Parathyroid adenoma (tissue), 2 donors: ENCODE results near the gene DYSF.

Source experiments
- H2AFZ ChIP-seq: fragments of 300-600 bp; sonication (generic); one replicate; pipeline ENCODE4 v1.7.0; 2017; ENCODE audit warnings: antibody characterized with exemption, mild to moderate bottlenecking
- H3K27ac ChIP-seq: fragments of 300-600 bp; sonication (generic); one replicate; pipeline ENCODE4 v1.7.0; 2017
- H3K27me3 ChIP-seq: fragments of 300-600 bp; sonication (generic); one replicate; pipeline ENCODE4 v1.7.0; 2017; ENCODE audit warnings: low read length; ENCODE audit not compliant: control insufficient read depth, insufficient read depth
- H3K36me3 ChIP-seq: fragments of 300-600 bp; sonication (generic); one replicate; pipeline ENCODE4 v1.7.0; 2017; ENCODE audit warnings: low read length; ENCODE audit not compliant: control insufficient read depth, insufficient read depth
- H3K4me1 ChIP-seq: fragments of 300-600 bp; sonication (generic); one replicate; pipeline ENCODE4 v1.7.0; 2017; ENCODE audit warnings: control low read depth
- H3K4me2 ChIP-seq: fragments of 300-600 bp; sonication (generic); one replicate; pipeline ENCODE4 v1.7.0; 2017; ENCODE audit warnings: low read length
- H3K4me3 ChIP-seq: fragments of 300-600 bp; sonication (generic); one replicate; pipeline ENCODE4 v1.7.0; 2017; ENCODE audit warnings: low read depth, low read length
- H3K79me2 ChIP-seq: fragments of 300-600 bp; sonication (generic); one replicate; pipeline ENCODE4 v1.7.0; 2017; ENCODE audit warnings: control low read depth
- H3K9ac ChIP-seq: fragments of 300-600 bp; sonication (generic); one replicate; pipeline ENCODE4 v1.7.0; 2017; ENCODE audit warnings: mild to moderate bottlenecking
- H3K9me3 ChIP-seq: fragments of 300-600 bp; sonication (generic); one replicate; pipeline ENCODE4 v1.7.0; 2017; ENCODE audit warnings: low read length; ENCODE audit not compliant: control insufficient read depth
- CTCF ChIP-seq: fragments of 300-600 bp; sonication (generic); IDR thresholded peaks from one replicate; pipeline ENCODE4 v1.7.0; 2017; ENCODE audit warnings: antibody characterized with exemption, mild to moderate bottlenecking
- donor health status: primary hyperparathyroidism.

DYSF gene

DNA sequence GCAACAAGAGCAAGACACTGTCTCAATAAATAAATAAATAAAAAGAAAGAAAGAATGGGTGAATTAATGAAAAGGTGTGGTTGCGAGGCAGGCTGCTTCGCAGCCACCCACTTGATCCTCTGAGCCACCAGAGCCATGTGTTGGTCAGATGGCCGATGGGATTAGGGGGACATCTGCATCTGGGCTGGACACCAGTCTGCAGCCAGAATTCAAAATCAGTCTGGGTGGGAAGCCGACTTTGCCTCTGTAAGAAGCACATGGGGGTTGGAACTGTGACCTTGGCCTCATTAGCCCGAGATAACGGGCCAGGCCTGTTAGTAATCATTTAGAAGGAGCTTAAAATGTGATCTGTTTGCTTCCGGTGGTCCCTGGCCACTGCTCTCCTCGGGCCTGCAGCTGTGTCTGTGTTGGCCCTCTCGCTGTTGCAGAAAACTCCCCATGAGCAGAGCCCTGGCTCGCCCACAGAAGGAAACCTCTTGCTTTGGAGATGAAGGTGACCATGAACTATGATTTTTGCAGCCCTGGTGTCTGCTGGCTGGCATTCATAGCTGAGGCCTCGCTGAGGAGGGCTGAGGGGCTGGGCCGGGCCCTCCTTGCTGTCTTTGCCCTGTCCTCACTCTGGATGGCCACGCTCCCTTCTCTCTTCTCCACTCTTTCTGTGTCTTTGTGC is 94.4 kb downstream of the DYSF start:
- no peaks in the 10 kb centered on the region for H3K36me3 ChIP-seq
- H3K79me2 ChIP-seq: no peaks in the 10 kb centered on the region
- no peaks in the 10 kb centered on the region for H3K9me3 ChIP-seq
- H2AFZ ChIP-seq: no peak overlapping the region
- no peaks in the 10 kb centered on the region for H3K4me1 ChIP-seq
- H3K4me2 ChIP-seq: no peak overlapping the region
- H3K27me3 ChIP-seq: no peaks in the 10 kb centered on the region
- no peak for TF ChIP-seq CTCF
- H3K9ac ChIP-seq: no peak overlapping the region
- no peak overlapping the region for H3K4me3 ChIP-seq
- H3K27ac ChIP-seq: no peak overlapping the region

DNA sequence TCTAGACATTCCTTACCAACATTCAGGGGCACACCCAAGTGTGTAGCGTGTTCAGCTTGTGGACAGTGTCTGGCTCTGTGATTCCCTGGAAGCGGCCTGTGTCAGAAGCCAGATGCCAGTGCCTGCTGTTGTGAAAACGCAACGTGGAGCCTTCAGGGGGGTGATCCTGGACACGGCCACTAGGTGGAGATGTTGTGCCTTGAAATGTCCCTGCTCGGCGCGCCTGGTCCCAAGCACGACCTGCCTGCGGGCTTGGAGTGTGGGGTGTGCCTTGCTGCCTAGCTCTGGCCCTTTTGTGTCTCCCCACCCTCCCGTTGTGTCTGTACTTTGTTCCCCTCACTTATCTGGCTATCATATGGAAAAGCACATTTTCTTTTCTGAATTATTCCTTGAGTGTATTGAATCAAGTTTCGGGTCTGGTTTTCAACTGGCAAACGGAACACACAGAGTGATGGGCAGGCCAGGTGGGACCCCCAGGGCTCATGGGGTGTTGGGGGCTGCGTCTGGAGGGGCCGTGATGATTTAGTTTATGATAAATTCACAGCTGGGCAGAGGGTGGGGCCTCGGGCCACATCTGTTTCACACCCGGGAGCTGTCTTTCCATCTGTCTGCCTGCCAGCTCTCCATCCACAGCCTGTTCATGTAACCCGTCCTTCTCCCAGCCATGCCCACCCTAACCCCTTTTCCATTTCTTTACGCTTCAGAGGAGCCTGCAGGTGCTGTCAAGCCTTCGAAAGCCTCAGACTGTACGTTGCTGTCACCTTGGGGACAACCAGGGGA is 95.5 kb downstream of the DYSF start:
- Histone ChIP-seq H3K79me2 (no peaks in the 10 kb centered on the region), H3K4me1 (no peaks in the 10 kb centered on the region), H3K9me3 (no peaks in the 10 kb centered on the region), H3K4me2 (no peak overlapping the region), H3K9ac (no peak overlapping the region), H3K27ac (no peak overlapping the region), H2AFZ (no peak overlapping the region), H3K4me3 (no peak overlapping the region), H3K36me3 (no peaks in the 10 kb centered on the region), H3K27me3 (no peaks in the 10 kb centered on the region)
- TF ChIP-seq CTCF: peak; percentile 69

DNA sequence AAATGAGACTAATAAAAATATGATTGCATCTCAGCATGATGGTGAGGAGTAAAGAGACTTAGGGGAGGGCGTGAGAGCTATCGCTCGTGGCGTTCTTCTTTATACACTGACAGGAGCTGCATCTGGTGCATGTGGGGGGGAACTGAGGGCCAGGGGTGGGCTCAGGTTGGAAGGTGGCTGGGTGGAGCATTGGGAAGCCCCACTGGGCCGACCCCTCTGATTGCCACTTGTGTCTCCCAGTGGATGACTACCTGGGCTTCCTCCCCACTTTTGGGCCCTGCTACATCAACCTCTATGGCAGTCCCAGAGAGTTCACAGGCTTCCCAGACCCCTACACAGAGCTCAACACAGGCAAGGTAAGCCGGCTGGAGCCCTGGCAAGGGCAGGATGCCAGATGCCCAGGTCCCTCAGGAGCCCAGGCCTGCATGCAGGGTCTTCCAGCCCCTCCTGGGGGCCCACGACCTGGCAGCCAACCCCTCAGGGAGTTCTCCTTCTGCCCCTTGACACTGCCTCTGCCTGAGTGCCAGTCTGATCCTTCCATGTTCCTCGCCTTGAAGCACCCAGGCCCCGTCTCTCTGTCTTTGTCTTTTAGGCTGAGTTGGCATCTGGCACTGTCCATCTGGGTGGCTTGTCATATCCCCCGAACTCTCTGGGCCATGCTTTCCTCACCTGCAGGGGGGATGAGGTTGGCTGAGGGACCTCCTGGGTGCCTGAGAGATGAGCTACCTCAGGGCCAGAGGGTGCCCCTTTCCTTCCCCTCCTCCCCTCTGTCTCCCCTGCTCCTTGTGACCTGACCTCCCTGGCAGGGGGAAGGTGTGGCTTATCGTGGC is 97.7 kb downstream of the DYSF start:
- Histone ChIP-seq H3K36me3 (no peaks in the 10 kb centered on the region), H3K4me1 (no peaks in the 10 kb centered on the region), H3K27ac (no peak overlapping the region), H3K4me3 (no peak overlapping the region), H3K27me3 (no peaks in the 10 kb centered on the region), H3K79me2 (no peaks in the 10 kb centered on the region), H3K9ac (no peak overlapping the region), H2AFZ (no peak overlapping the region), H3K9me3 (no peaks in the 10 kb centered on the region), H3K4me2 (no peak overlapping the region)
- TF ChIP-seq CTCF: no peak

GRCh38 chr2:71551631-71551915 is 98.2 kb downstream of the DYSF start:
- Histone ChIP-seq H3K9ac (no peak overlapping the region), H3K27me3 (no peaks in the 10 kb centered on the region), H3K4me3 (no peak overlapping the region), H3K9me3 (no peaks in the 10 kb centered on the region), H2AFZ (no peak overlapping the region), H3K79me2 (no peaks in the 10 kb centered on the region), H3K27ac (no peak overlapping the region), H3K4me2 (no peak overlapping the region), H3K4me1 (no peaks in the 10 kb centered on the region), H3K36me3 (no peaks in the 10 kb centered on the region)
- no peak for TF ChIP-seq CTCF
